Testis (tissue), 2 donors: Measurements from ENCODE around the gene WDR6.

Experiments used
- CTCF ChIP-seq, 3 experiments: fragments of 450-650 bp in 2 of 3; fragments of 200-600 bp in 1 of 3; sonication (generic) in 1 of 3; IDR thresholded peaks; one replicate each; pipeline ENCODE4 v1.5.1; 2016 to 2019; ENCODE audit warnings: antibody characterized with exemption in 3 of 3, mild to moderate bottlenecking in 2 of 3, moderate library complexity in 1 of 3
- POLR2A ChIP-seq: fragments of 450-650 bp; IDR thresholded peaks from one replicate; pipeline ENCODE4 v1.6.1; 2017; ENCODE audit warnings: antibody characterized with exemption, mild to moderate bottlenecking, moderate library complexity

DNA sequence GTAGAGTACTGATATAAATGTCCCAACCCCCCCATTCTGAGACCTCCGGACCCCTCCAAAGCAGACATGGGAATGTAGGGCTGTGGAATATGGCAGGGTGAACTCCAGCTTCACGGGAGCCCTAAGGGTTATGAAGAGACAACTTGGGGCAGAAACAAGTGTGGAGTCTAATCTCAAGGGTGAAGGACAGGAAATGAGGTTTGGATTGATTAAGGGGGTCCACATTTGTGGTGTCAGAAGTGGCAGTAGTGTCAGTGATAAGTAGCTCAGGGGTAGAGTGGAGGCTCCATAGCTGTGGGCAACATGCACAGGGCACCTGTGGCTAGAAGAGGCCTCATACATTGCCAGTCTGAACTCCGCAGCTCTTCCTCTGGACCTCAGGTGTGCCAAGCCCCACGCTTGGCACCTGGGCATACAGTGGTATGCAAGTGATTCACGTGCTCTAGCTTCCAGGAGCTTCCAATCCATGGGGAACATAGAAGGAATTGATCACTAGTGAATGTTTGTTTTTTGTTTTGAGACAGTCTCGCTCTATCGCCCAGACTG, 21.3 kb upstream of the WDR6 start:
- TF ChIP-seq CTCF (IDR thresholded peaks at IDR 0.05) (no peak), POLR2A (no peak)
